ENCODE data around the gene P2RX6. TPM values are rescaled to one million over a fixed set of nuclear protein-coding genes. Genes with fewer than 3 reads are reported as not detected.

Gene P2RX6
- total RNA-seq, 1 donor from 2014 or later, result 0.44 TPM

DNA sequence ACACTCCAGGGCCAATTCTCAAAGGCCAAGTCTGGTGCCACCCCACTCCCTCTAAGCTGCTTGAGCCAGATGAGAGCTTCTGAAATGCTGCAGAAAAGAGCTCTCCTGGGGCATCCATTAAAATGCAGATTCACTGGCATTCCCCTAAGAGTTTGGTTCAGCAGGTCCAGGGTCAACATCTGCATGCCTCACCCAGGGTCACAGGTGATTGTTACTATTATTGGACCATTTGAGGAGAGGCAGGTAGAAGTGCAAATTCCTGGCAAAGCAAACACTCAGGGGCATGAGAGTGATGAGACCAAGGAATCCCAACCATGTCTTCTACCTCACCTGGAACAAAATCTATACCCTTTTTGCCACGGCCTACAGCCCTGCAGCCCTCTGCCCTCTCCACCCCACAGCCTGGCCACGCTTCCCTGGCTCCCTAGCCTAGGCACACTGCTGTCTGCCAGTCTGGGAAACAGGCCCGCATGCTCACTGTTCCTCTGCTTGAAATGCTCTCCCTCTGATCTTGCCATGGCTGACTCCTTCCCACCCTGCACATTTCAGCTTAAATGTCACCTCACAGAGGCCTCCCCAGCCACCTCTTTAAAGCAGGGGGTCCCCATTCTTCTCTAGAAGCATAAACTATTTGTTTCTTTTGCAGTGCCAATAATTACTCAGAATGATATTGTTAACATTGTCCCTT, 4.4 kb upstream of the P2RX6 start:
- intact Hi-C loops (cut with micrococcal nuclease), result loop anchor here (10.0 kb wide), 1 partner anchor 46 kb away; the partner anchor contains the start of gene AIFM3

DNA sequence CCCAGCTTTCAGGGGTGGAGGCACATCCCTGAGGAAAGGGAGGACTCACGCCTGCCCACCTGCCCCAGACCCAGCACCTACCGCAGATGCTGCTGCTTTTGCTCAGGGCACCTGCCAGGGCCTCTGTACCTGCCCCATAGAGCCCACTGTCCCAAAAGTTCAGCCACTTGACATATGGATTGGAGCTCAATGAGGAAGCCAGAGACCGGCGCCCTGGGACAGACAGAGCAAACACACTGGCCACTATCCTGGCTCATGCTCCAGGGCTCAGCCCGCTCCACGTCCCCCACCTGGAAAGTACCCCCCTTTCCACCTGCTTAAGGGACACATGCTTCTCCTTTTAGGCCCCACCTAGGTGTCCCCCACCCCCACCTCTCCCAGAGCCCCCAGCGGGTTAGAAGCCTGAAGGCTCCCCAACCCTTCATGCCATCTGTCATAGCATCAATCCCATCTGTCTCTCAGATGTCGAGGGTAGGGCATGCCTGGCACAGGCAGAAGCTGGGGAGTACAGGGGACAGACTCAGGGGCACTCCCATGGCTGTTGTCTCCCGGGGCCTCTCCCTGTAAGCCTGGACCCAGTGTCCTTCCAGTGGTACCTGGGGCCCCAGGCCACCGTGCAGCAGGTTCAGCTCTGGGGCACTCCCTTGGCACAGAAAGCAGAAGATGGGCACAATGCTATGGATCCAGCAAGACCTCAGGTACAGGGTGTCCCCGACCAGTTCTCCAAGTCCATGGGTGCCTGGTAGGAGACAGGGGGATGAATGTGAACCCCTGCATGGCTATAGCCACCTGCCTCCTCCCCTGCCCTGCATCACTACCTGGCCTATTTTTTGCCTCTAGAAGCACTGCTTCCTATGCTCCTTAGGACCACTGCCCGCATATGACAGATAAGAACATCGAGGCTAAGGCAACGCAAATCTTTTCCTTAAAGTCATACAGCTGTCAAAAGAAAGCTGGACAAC, 2.2 kb upstream of the P2RX6 start:
- intact Hi-C loops (cut with micrococcal nuclease), result loop anchor here (10.0 kb wide), 1 partner anchor 48 kb away; the partner anchor contains the start of gene AIFM3

DNA sequence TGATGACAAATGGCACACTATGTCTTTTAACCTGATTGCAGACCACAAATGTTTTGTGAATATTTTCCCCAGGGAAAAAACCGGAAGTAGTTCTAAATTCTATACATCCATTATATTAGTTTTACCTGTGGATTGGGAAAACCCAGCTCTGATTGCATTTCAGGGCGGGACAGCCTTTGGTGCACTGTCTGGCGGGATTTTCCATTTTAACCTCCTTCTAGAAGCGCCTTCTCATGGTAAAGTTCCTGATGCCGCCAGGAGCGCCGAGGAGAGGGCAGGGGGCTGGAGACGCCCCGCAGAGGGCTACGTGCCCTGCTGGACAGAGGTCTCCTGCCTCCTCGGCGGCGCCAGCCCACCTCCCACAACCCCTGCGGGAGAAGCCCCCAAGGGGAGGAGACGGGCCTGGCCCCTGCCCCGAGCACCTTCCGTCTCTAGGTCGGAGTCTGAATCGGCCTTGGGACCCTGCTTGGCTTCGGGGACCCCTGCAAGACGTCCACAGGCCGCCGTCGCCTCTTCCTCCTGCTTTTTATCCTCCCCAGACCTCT, 1.2 kb upstream of the P2RX6 start:
- intact Hi-C loops (cut with micrococcal nuclease), result loop anchor here (1.0 to 10.0 kb wide), 3 partner anchors 11 to 49 kb away; partner anchors contain the start of genes AIFM3, LZTR1 and THAP7

DNA sequence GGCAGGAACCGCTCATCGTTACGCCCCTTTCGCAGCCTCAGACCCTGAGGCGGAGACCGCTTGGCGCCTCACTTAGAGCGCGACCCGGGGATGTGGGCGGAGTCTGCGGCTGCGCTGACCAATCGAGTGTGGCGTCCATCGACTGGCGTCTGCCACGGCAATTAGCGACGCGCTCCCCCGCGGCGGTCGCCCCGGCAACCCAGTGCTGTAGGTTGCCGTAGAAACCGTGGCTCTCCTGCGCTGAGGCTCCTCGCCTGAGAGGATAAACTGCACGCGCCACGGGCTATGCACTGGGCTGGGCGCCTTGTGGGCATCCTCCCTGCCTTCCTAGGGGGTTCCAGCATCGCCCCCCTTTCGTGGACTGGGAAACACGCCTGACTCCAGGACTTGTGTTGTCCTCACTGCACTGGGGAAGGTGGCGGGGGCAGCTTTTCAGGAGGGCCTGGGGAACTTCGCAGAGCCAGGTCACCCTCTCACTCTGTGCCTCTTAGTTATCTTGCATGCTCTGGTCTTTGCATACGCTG, 701 bp upstream of the P2RX6 start:
- intact Hi-C loops (cut with micrococcal nuclease), result loop anchor here (1.0 to 10.0 kb wide), 3 partner anchors 12 to 49 kb away; partner anchors contain the start of genes AIFM3, LZTR1 and THAP7

DNA sequence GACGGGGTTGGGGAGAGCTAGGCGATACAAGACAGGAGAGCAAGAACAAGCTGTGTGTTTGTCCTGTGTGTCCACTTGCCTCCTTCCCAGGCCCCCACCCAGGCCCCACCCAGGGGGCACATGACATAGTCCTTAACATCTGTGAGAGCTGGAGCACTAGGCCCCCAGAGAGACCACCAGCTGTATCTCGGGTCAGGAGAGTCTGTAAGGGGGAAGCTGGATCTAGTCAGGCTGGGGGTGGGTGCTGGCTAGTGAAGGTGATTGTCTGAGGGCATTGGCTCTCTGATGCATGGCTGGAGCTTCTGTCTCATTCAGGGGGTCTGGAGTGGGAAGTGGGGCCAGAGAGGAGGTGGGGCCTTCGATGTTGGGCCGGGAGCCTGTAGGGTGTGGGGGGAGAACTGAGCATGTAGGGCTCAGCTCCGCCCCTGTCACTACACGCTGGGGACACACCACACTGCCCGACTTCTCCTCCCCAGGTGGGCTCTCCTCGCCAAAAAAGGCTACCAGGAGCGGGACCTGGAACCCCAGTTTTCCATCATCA, 571 bp downstream of the P2RX6 start:
- intact Hi-C loops (cut with micrococcal nuclease), result loop anchor here (10.0 kb wide), 1 partner anchor 51 kb away; the partner anchor contains the start of gene AIFM3

DNA sequence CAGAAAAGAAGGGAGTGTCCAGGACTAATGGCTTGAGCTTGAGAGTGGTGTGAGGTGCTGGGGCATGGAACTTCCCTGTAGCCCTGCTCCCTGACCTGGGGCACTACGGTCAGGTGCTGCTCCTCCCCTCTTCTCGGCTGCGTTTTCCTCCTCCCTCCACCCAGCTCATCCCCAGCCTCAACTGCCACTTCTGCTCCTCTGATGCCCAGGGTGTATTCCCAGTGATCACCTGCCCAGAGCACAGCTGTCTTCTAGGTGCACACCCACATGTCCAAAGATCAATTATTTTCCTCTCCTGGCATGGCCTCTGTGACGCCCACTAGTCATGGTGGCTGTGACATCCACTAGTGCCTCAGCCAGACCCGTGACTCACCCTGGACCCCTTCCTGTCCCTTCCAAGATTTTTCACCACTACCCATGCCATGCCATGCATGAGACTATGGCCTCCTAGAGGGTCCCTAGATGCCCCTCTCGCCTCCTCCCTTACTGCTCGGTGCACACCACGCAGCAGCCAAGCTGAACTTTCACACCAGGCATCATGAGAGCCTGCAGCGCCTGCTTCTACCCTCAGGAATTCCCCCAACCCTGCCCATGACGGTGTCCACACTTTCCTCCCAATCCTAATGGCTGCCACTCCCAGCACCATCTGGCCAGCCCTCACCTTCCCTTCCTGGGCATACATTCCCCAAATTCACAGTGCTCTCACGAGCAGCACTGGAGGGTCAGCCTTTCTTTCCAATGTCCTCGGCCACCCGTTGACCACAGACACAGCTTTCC, 1.9 kb downstream of the P2RX6 start:
- intact Hi-C loops (cut with micrococcal nuclease), result loop anchor here (10.0 kb wide), 1 partner anchor 52 kb away; the partner anchor contains the start of gene AIFM3

DNA sequence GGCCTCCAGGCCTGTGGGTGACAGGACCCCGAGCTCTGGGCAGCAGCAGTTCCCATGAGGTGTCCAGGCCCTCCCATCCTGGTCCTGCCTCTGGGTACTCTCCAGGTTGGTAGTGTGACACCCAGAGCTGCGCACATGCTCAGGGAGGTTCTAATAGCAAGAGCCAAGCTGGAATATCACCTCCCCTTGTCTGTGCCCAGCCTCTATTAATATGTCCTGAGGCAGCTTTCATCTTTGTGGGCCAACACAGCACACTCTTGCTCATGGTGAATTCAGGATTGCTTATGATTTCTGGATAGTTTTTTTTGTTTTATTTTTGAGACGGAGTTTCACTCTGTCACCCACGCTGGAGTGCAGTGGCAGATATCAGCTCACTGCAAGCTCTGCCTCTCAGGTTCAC, 3.3 kb downstream of the P2RX6 start:
- intact Hi-C loops (cut with micrococcal nuclease), result loop anchor here (10.0 kb wide), 1 partner anchor 54 kb away; the partner anchor contains the start of gene AIFM3

DNA sequence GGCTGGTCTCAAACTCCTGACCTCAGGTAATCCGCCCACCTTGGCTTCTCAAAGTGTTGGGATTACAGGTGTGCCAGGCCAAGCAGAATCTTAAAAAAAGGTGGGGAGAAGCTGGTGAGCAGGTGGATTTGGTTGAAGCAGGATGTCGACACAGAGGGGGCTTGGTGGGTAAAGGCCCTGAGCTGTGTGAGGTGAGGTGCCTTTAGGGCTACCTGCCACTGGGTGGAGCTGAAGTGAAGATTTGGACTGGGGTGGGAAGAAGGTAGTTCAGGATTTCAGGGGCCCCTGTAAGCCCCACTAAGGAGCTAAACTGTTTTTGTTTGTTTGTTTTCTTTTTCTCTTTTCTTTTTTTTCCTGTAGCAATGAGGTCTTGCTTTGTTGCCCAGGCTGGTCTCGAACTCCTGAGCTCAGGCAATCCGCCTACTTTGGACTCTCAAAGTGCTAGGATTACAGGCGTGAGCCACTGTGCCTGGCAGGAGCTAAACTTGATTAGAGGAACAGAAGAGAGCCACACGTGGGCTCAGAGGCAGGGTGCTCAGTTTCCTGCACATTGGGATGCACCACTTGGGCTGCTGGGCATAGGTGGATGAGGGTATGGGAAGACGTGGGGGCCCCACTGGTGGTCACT, 6.0 kb downstream of the P2RX6 start:
- intact Hi-C loops (cut with micrococcal nuclease), result loop anchor here (2.0 kb wide), 1 partner anchor 18 kb away; the partner anchor contains the start of gene THAP7

DNA sequence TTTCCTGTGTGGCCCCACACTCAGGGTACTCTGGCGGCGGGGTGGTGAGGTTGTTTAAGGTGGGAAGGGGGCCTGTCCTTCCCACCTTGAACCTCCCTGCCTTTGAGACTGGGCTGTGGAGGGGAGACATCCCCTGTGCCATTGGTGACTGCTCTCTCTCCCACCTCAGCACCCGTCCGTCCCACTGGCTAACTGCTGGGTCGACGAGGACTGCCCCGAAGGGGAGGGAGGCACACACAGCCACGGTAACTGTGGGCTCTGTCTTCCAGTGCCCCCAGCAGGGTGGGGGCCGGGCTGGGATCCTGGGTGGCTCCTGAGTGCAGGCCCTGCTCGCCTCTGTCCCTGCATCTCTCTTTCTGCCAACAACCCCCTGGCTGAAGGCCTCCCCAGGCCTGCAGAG, 7.5 kb downstream of the P2RX6 start:
- intact Hi-C loops (cut with micrococcal nuclease), result no loop called here

DNA sequence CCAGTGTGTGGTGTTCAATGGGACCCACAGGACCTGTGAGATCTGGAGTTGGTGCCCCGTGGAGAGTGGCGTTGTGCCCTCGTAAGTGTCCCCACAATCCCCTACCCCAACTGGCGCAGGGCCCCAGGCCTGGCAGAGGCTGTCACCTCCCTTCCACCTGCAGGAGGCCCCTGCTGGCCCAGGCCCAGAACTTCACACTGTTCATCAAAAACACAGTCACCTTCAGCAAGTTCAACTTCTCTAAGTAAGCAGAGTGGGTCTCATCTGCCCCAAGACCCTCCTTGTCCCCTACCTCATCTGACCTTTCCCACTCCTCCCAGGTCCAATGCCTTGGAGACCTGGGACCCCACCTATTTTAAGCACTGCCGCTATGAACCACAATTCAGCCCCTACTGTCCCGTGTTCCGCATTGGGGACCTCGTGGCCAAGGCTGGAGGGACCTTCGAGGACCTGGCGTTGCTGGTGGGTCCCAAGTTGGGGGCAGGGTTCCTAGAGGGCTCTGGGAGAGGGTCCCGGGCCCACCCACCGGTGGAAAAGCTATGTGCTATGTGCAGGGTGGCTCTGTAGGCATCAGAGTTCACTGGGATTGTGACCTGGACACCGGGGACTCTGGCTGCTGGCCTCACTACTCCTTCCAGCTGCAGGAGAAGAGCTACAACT, 8.1 kb downstream of the P2RX6 start:
- intact Hi-C loops (cut with micrococcal nuclease), result no loop called here

DNA sequence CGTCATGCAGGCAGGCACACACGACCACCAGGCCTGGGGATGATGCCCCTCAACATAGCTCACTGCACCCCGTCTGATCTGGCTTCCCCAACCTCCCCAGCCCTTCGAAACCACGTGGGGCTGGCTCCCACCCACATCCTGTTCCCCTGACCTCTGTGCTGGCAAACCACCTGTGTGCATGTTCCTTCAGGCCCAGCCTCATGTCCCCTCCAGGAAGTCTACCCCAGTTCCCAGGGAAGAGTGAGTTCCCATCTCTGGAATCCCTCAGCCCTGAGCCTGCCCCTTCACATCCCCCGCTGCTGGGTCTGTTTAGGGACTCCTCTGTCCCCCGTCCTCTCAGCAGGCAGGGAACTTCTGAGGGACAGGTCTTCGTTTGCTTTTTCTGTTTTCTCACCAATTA, 10.3 kb downstream of the P2RX6 start:
- intact Hi-C loops (cut with micrococcal nuclease), result no loop called here

DNA sequence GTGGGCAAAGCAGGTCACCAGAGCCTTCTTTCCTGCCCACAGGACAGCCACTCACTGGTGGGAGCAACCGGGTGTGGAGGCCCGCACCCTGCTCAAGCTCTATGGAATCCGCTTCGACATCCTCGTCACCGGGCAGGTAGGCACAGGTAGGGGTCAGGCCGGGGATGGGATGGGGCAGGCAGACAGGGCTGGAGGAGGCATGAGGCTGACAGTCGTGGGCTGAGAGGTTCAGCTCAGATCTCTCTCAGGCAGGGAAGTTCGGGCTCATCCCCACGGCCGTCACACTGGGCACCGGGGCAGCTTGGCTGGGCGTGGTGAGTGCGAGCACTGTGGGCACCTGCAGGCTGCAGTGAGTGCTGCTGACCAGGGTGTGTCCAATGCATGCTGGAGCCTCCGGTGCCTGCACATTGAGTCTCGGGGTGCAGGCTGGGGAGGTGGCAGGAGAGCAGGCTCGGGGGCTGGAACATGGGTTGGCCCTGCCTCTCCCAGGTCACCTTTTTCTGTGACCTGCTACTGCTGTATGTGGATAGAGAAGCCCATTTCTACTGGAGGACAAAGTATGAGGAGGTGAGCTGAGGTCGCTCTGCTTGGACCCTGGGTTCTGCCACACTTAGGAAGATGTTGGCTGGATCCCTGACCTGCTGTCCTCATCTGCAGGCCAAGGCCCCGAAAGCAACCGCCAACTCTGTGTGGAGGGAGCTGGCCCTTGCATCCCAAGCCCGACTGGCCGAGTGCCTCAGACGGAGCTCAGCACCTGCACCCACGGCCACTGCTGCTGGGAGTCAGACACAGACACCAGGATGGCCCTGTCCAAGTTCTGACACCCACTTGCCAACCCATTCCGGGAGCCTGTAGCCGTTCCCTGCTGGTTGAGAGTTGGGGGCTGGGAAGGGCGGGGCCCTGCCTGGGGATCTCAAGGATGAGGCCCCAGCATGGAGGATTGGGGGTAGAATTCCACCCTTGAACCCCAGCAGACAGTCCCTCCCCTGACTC, 11.1 kb downstream of the P2RX6 start:
- intact Hi-C loops (cut with micrococcal nuclease), result no loop called here

DNA sequence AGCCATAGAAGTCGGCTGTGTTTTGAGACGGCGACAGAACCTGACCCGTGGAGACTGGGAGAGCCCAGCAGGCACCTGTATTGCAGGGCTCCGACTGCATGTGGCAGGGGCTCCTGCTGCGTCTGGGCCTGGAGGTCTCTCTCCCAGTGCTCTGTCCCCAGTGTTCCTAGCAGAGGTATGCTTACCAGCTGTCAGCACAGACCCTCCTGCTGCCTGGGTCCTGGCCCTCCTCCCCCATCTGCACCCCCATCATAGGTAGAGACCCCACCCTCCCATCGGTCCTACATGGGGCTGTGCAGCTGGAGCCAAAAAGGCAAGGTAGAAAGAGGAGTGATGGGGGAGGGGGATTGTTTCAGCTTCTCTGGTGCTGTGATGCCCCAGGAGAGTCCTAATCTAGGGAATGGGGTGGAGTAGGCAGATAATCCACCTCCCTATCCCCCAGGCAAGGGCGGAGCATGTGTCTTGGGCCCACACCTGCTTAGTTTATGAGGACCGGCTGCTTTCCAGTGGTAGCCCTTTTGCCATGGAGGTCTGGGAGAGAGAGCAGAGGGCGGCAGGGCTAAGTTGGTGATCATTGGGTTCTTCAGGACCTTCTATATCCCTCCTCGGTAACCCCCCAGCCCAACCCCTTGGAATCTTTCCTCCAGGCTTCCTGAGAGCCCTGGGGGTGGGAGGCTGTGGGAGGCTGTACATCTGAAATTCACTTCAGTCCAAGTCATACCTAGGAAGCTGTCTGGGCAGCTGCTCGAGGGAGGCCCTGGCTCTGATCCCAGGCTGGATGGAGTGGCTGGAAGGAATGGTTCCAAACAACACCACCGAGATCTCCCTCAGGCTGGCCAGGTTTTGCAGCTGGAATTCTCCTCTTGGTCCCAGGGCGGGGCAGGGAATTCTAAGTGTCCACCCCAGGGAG, 12.1 kb downstream of the P2RX6 start:
- intact Hi-C loops (cut with micrococcal nuclease), result no loop called here

DNA sequence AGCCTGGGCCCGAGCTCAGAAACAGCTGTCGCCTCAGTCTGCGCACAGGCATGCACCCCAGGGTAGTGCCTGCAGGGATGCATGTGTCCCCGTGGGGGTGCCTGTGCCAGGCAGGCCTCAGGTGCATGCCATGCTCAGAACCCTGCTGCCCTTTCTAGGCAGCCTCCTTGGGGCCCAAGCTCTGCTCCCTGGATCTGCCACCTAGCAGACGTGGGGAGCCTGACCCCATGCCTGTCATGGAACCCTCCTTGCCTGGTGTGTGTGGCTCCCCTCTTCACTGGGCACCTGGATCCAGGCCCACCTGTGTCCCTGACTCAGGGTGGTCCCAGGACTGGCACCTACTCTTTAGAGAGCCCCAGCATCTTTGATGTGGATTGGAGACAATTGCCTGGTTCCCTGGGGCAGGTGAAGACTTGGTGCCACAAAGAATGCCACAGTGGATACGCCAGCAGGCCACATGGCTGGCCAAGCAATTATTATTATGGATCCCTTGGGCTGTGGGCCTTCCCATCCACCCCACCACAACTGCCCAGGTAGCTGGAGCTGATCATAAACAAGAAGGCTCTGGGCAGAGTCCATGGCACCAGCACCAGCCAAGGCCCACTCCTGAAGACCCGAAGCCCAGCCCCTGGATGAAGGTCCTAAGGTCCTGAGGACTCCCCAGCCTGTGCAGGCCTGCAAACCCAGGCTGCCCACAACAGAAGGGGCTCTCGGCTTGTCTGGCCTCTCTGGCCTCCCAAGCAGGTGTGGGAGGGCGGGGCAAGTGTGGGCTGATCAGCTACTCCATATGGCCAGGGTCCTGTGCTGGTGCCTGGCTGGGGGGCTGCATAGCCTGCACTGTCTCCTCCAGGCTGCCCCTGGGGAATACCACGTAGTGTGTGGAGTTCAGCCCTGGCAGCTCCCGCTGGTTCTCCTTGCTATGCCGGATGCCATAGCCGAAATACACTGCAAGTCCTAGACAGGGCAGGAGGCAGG, 13.6 kb downstream of the P2RX6 start:
- intact Hi-C loops (cut with micrococcal nuclease), result no loop called here

DNA sequence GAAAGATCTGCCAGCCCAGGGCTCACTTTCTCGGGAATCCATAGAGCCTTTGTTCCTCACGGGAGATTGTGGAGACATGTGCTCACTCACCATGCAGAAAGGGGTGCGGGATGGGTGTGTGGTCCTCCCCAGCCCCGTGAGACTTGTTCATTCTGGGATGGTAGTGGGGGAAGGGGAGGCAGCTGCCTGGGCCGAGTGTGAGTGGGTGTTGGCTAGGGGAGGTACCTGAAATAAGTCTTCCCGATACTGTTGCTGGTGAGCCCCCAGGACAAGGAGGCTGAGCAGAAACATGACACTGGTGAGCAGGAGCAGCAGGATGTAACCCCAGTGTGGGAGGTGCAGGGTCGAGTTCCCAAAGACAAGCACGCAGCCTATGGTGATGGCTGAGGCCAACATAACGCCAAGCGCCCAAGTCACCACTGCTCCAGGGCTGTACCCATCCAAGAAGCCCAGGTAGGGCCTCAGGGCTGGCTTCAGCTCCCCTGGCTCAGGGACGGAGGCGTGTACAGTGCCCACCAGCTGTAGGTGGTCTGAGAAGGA, 14.6 kb downstream of the P2RX6 start:
- intact Hi-C loops (cut with micrococcal nuclease), result no loop called here

Data from T-helper 1 cell treated with Interleukin-12 subunit alpha and Interleukin-12 subunit beta and Interleukin-4 antibody, amounts not matched to agents 30 ng/mL and 1 ng/mL, for 36 hours (primary cell).